Measurements from ENCODE around the gene NAV2.

The NAV2 gene

GRCh38 chr11:19803506-19803998, 90.9 kb downstream of the NAV2 start:
- in situ Hi-C loops (cut with HindIII; ENCODE audit: low sequenced_read_pairs): no loop called here

- in situ Hi-C loops (cut with HindIII; ENCODE audit: low sequenced_read_pairs): no loop called here
These were observed 92.7 kb downstream of the NAV2 start for GRCh38 chr11:19805376-19805775.

- in situ Hi-C loops (cut with HindIII; ENCODE audit: low sequenced_read_pairs): no loop called here
These were observed 93.2 kb downstream of the NAV2 start for GRCh38 chr11:19805827-19806226.

GRCh38 chr11:19806251-19806650, 93.6 kb downstream of the NAV2 start:
- in situ Hi-C loops (cut with HindIII; ENCODE audit: low sequenced_read_pairs): no loop called here

- in situ Hi-C loops (cut with HindIII; ENCODE audit: low sequenced_read_pairs): no loop called here
These were observed 95.7 kb downstream of the NAV2 start for GRCh38 chr11:19808076-19808911.

- in situ Hi-C loops (cut with HindIII; ENCODE audit: low sequenced_read_pairs): no loop called here
These were observed 98.2 kb downstream of the NAV2 start for GRCh38 chr11:19810852-19811251.

- in situ Hi-C loops (cut with HindIII; ENCODE audit: low sequenced_read_pairs): no loop called here
These were observed 98.7 kb downstream of the NAV2 start for GRCh38 chr11:19811380-19811779.

GRCh38 chr11:19812096-19812495, 99.5 kb downstream of the NAV2 start:
- in situ Hi-C loops (cut with HindIII; ENCODE audit: low sequenced_read_pairs): no loop called here

- in situ Hi-C loops (cut with HindIII; ENCODE audit: low sequenced_read_pairs): no loop called here
These were observed 100.1 kb downstream of the NAV2 start for GRCh38 chr11:19812710-19813109.

- in situ Hi-C loops (cut with HindIII; ENCODE audit: low sequenced_read_pairs): no loop called here
These were observed 100.7 kb downstream of the NAV2 start for GRCh38 chr11:19813158-19813879.

GRCh38 chr11:19814421-19814820, 101.8 kb downstream of the NAV2 start:
- in situ Hi-C loops (cut with HindIII; ENCODE audit: low sequenced_read_pairs): no loop called here

- in situ Hi-C loops (cut with HindIII; ENCODE audit: low sequenced_read_pairs): no loop called here
These were observed 103.4 kb downstream of the NAV2 start for GRCh38 chr11:19816040-19816439.

- in situ Hi-C loops (cut with HindIII; ENCODE audit: low sequenced_read_pairs): no loop called here
These were observed 104.2 kb downstream of the NAV2 start for GRCh38 chr11:19816817-19817216.

- in situ Hi-C loops (cut with HindIII; ENCODE audit: low sequenced_read_pairs): no loop called here
These were observed 104.7 kb downstream of the NAV2 start for GRCh38 chr11:19817265-19817851.

- in situ Hi-C loops (cut with HindIII; ENCODE audit: low sequenced_read_pairs): no loop called here
These were observed 105.2 kb downstream of the NAV2 start for GRCh38 chr11:19817870-19818269.

- in situ Hi-C loops (cut with HindIII; ENCODE audit: low sequenced_read_pairs): no loop called here
These were observed 106.0 kb downstream of the NAV2 start for GRCh38 chr11:19818619-19819018.

- in situ Hi-C loops (cut with HindIII; ENCODE audit: low sequenced_read_pairs): no loop called here
These were observed 106.5 kb downstream of the NAV2 start for GRCh38 chr11:19819148-19819547.

GRCh38 chr11:19820100-19820499, 107.5 kb downstream of the NAV2 start:
- in situ Hi-C loops (cut with HindIII; ENCODE audit: low sequenced_read_pairs): no loop called here

GRCh38 chr11:19821412-19821875, 108.8 kb downstream of the NAV2 start:
- in situ Hi-C loops (cut with HindIII; ENCODE audit: low sequenced_read_pairs): no loop called here

GRCh38 chr11:19821993-19822392, 109.4 kb downstream of the NAV2 start:
- in situ Hi-C loops (cut with HindIII; ENCODE audit: low sequenced_read_pairs): no loop called here

- in situ Hi-C loops (cut with HindIII; ENCODE audit: low sequenced_read_pairs): no loop called here
These were observed 109.9 kb downstream of the NAV2 start for GRCh38 chr11:19822531-19822930.

GRCh38 chr11:19826606-19827005, 114.0 kb downstream of the NAV2 start:
- in situ Hi-C loops (cut with HindIII; ENCODE audit: low sequenced_read_pairs): no loop called here
